K562 (cell line): ENCODE measurements around the gene G6PD. TPM values are rescaled to one million over a fixed set of nuclear protein-coding genes. Genes with fewer than 3 reads are reported as not detected.

Source experiments
- ATAC-seq: fragments of 200-7000 bp; cut with Tn5 transposase; 3 replicates; pipeline ENCODE4 v1.9.1; 2020; ENCODE audit warnings: moderate library complexity
- BruUV-seq: library from RNA; stranded (reverse); fragments of 400-500 nt; replicated peaks from 2 replicates; lab custom pipeline; 2021; lab: Mats Ljungman, UMichigan
- CTCF ChIA-PET: fragments of 300-600 bp; formaldehyde crosslinking; extraction: SDS; loops from one replicate; lab custom pipeline; 2021; ENCODE audit warnings: low intra/inter-chr PET ratio; lab: Yijun Ruan, JAX
- POLR2A ChIA-PET: fragments of 300-600, 350-650 bp; sonication (Branson Sonifier 250); formaldehyde crosslinking; extraction: SDS; loops from one replicate; lab custom pipeline; 2021; ENCODE audit warnings: antibody characterized with exemption, inconsistent platforms; lab: Yijun Ruan, JAX
- DNase-seq, 4 experiments: peaks; one replicate each; pipeline versions ENCODE4 v3.0.0 to v3.0.0-alpha.2; 2011 to 2018; ENCODE audit warnings: low spot score in 3 of 4, mixed read lengths in 3 of 4; ENCODE audit errors: extremely low read depth in 1 of 4
- FAIRE-seq: peaks from 2 replicates; lab custom pipeline; 2011; peaks lifted over from hg19 to GRCh38; lab: Jason Lieb, UNC
- H2AFZ ChIP-seq: 2 replicates; pipeline ENCODE4 v1.6.0; 2011; ENCODE audit warnings: low read depth, low read length, control low read depth, inconsistent platforms
- H3K27ac ChIP-seq: fragments of 200-600 bp; 3 replicates; pipeline ENCODE4 v1.8.0; 2011; ENCODE audit warnings: low read depth, mild to moderate bottlenecking, control low read depth, inconsistent platforms, low read length, moderate library complexity, mixed read lengths; ENCODE audit errors: extremely low read depth
- H3K27me3 ChIP-seq, 2 experiments: fragments of 300-600 bp in 1 of 2; 2 replicates in 1 of 2; 3 replicates in 1 of 2; pipeline versions ENCODE4 v1.6.0 to v1.8.0; 2011; ENCODE audit warnings: inconsistent platforms in 2 of 2, low read length in 2 of 2, mild to moderate bottlenecking in 1 of 2, mixed read lengths in 1 of 2, moderate library complexity in 1 of 2; ENCODE audit not compliant: control insufficient read depth in 2 of 2, insufficient read depth in 2 of 2
- H3K36me3 ChIP-seq: fragments of 300-600 bp; 3 replicates; pipeline ENCODE4 v1.8.0; 2011; ENCODE audit warnings: mild to moderate bottlenecking, low read length, inconsistent platforms; ENCODE audit not compliant: control insufficient read depth, insufficient read depth
- H3K4me1 ChIP-seq, 2 experiments: fragments of 200-600 bp in 1 of 2; replicated peaks in 1 of 2; 2 replicates in 1 of 2; 3 replicates in 1 of 2; pipeline versions ENCODE4 v1.5.1 to v1.8.0; 2011; ENCODE audit warnings: inconsistent platforms in 2 of 2, low read length in 2 of 2, mild to moderate bottlenecking in 1 of 2, mixed read lengths in 1 of 2, moderate library complexity in 1 of 2; ENCODE audit not compliant: control insufficient read depth in 2 of 2, insufficient read depth in 2 of 2
- H3K4me2 ChIP-seq: 2 replicates; pipeline ENCODE4 v1.6.1; 2011; ENCODE audit warnings: low read length, control low read depth, inconsistent platforms, mixed read lengths; ENCODE audit not compliant: insufficient read depth
- H3K4me3 ChIP-seq: fragments of 200-600 bp; sonication (generic), shearing (Covaris generic); 2 replicates; pipeline ENCODE4 v1.5.1; 2016; ENCODE audit warnings: control low read depth, inconsistent platforms
- H3K79me2 ChIP-seq: fragments of 200-600 bp; 3 replicates; pipeline ENCODE4 v1.8.0; 2011; ENCODE audit warnings: low read length, inconsistent platforms; ENCODE audit not compliant: control insufficient read depth, insufficient read depth
- H3K9ac ChIP-seq, 2 experiments: 2 replicates each; pipeline versions ENCODE4 v1.6.0 to v1.6.1; 2011; ENCODE audit warnings: low read depth in 2 of 2, low read length in 2 of 2, control low read depth in 1 of 2, inconsistent platforms in 1 of 2, mild to moderate bottlenecking in 1 of 2, mixed read lengths in 1 of 2; ENCODE audit not compliant: insufficient read depth in 1 of 2
- H3K9me1 ChIP-seq: one replicate; pipeline ENCODE4 v1.6.0; 2011; ENCODE audit warnings: inconsistent platforms, mild to moderate bottlenecking, low read length, moderate library complexity; ENCODE audit not compliant: control insufficient read depth, insufficient read depth
- H3K9me3 ChIP-seq: replicated peaks from 2 replicates; pipeline ENCODE4 v1.5.1; 2011; ENCODE audit warnings: low read depth, low read length, inconsistent platforms; ENCODE audit not compliant: control insufficient read depth, insufficient read depth
- H4K20me1 ChIP-seq: replicated peaks from 2 replicates; pipeline ENCODE4 v1.6.1; 2011; ENCODE audit warnings: low read length, inconsistent platforms, mixed read lengths; ENCODE audit not compliant: control insufficient read depth, insufficient read depth
- AFF1 ChIP-seq, 2 experiments: fragments of 450-650 bp; IDR thresholded peaks; 2 replicates each; pipeline ENCODE4 v1.6.1; 2018; ENCODE audit warnings: mild to moderate bottlenecking in 2 of 2, low read depth in 1 of 2; ENCODE audit not compliant: partially characterized antibody in 2 of 2
- ETV6 ChIP-seq, 3 experiments: fragments of 150-350 bp in 1 of 3; sonication (generic) in 1 of 3; formaldehyde crosslinking in 1 of 3; IDR thresholded peaks; 2 replicates each; pipeline versions ENCODE4 v1.6.1 to v1.8.0; 2014 to 2022; ENCODE audit warnings: borderline replicate concordance in 2 of 3, low read depth in 2 of 3, antibody characterized with exemption in 1 of 3, low read length in 1 of 3, mild to moderate bottlenecking in 1 of 3, missing genetic modification reagents in 1 of 3
- MXD1 ChIP-seq: fragments of 250-450 bp; sonication (Bioruptor Pico); IDR thresholded peaks from 2 replicates; pipeline ENCODE4 v1.8.0; 2021; ENCODE audit warnings: borderline replicate concordance, mild to moderate bottlenecking, moderate library complexity; ENCODE audit not compliant: poor library complexity, severe bottlenecking
- WGBS: fragments of 100-300 bp; shearing (Covaris generic); methylation state at CpG from one replicate; pipeline ENCODE4 v1.1.6; 2016; ENCODE audit warnings: low coverage, mixed read lengths; ENCODE audit not compliant: insufficient coverage; ENCODE audit errors: missing lambda C conversion rate; 5-methylcytosine and 5-hydroxymethylcytosine counted together
- in situ Hi-C: fragments of 300-500 bp; cut with MboI; formaldehyde crosslinking; loops from 4 replicates; pipeline ENCODE4 v1.15.0; 2018; ENCODE audit warnings: inconsistent platforms, mixed read lengths
- intact Hi-C: fragments of 100-400 bp; cut with micrococcal nuclease; formaldehyde crosslinking; loops from 2 replicates; pipeline ENCODE4 v1.14.2; 2022
- polyA plus RNA-seq, 8 experiments: library from polyadenylated mRNA; depleted of rRNA in 4 of 8; stranded (reverse) in 5 of 8; unstranded in 3 of 8; fragments of >200 nt; fragmentation: Nextera tagmentation in 2 of 8; fragmentation: Illumina TruSeq in 1 of 8; extraction: Ambion mirVana in 2 of 8; extraction: Trizol in 1 of 8; gene quantifications; 2 replicates each; pipeline versions ENCODE4 v1.2.1 to v1.2.3, GENCODE V29; 2011 to 2014; ENCODE audit warnings: inconsistent platforms in 1 of 8, missing spikeins in 1 of 8
- total RNA-seq, 7 experiments: library from RNA; depleted of rRNA in 6 of 7; stranded (reverse); fragments of >200 nt in 6 of 7; fragmentation: Illumina TruSeq in 2 of 7; extraction: Trizol in 2 of 7; gene quantifications; 2 replicates each; pipeline versions ENCODE4 v1.2.1 to v1.2.3, GENCODE V29; 2011 to 2021; ENCODE audit warnings: low replicate concordance in 1 of 7

The G6PD gene
- total and polyA plus RNA-seq, 9 of the 15 experiments (the other 6 are each of a cell fraction or from before 2014, with no cell fraction given): 2.9 to 222 (median 66.4) TPM

GRCh38 chrX:154489182-154489581, 57.5 kb downstream of the G6PD start:
- no peak for TF ChIP-seq AFF1 (IDR thresholded peaks at IDR 0.05; ENCODE audit: low read depth in 1 of 2, partially characterized antibody in 2 of 2)
- TF ChIP-seq ETV6 (IDR thresholded peaks at IDR 0.05; ENCODE audit: borderline replicate concordance in 1 of 2, low read depth in 2 of 2, low read length in 1 of 2): no peak
- TF ChIP-seq ETV6 (CRISPR knock-in tag; IDR thresholded peaks at IDR 0.05; ENCODE audit: borderline replicate concordance): no peak
- no peak for TF ChIP-seq MXD1 (CRISPR knock-in tag)
- TF ChIP-seq, all 486 proteins: peak for 0
- H3K27me3 ChIP-seq: no peaks in the 10 kb centered on the region
- peaks cover 7% of the 10 kb centered on the region; the same call in 1 of the 2 replicates for H4K20me1 ChIP-seq
- no TSS peak for BruUV-seq
- peaks cover 60% of the 10 kb centered on the region for H3K79me2 ChIP-seq
- POLR2A ChIA-PET: interaction anchor here (0.7 to 1.5 kb wide), 3 partner anchors 8 to 51 kb away, joined by 3 to 5 read pairs (median 4); no protein-coding TSS in a partner anchor
- peak overlapping the region; percentile 93 for H3K4me2 ChIP-seq
- peak overlapping the region; percentile 72; the same call in 1 of the 2 replicates for H3K4me3 ChIP-seq
- no peaks in the 10 kb centered on the region for H3K9me3 ChIP-seq
- H3K36me3 ChIP-seq: peaks cover 39% of the 10 kb centered on the region
- no peaks in the 10 kb centered on the region for H3K9me1 ChIP-seq
- H3K27ac ChIP-seq: peak overlapping the region; percentile 87
- FAIRE-seq (no peak), ATAC-seq (no peak), DNase-seq (no peak)
- in situ Hi-C loops: no loop called here
- peaks cover 35 to 77% of the 10 kb centered on the region in 2 experiments for H3K4me1 ChIP-seq
- no peak overlapping the region for H2AFZ ChIP-seq
- H3K9ac ChIP-seq: peak overlapping the region; percentile 85 to 96; a peak in 3 of 4 replicates
- CTCF ChIA-PET: no interaction called here
- intact Hi-C loops: loop anchor here (5.0 kb wide), 1 partner anchor 92 kb away; the partner anchor contains the start of gene RPL10
- WGBS: 62% methylated on average over 4 of the region's 4 CpGs
